Activated CD4-positive, alpha-beta T cell treated with anti-CD3 and anti-CD28 coated beads for 24 hours (primary cell): ENCODE measurements around the gene KIF21B.
A peak's percentile ranks its signal among the peaks of the same experiment; 100 is the strongest.

ENCODE experiments used
- DNase-seq, 2 donors: peaks; one replicate each; pipeline ENCODE4 v3.0.0-alpha.2; 2020; ENCODE audit warnings: low read depth in 2 of 2

KIF21B gene

GRCh38 chr1:201020721-201021629 is 2.5 kb downstream of the KIF21B start:
- no peak for DNase-seq

GRCh38 chr1:201020040-201020591 is 3.4 kb downstream of the KIF21B start:
- DNase-seq: no peak

GRCh38 chr1:201019321-201019977 is 4.1 kb downstream of the KIF21B start:
- DNase-seq: peak; percentile 70 to 85

GRCh38 chr1:201017828-201018163 is 5.7 kb downstream of the KIF21B start:
- DNase-seq: no peak

- DNase-seq: no peak
These were observed 6.3 kb downstream of the KIF21B start for GRCh38 chr1:201016943-201017827.

GRCh38 chr1:201016211-201016651 is 7.3 kb downstream of the KIF21B start:
- no peak for DNase-seq

- no peak for DNase-seq
These were observed 7.9 kb downstream of the KIF21B start for GRCh38 chr1:201015551-201016091.

- no peak for DNase-seq
These were observed 8.7 kb downstream of the KIF21B start for GRCh38 chr1:201014816-201015200.

- DNase-seq: no peak
These were observed 9.3 kb downstream of the KIF21B start for GRCh38 chr1:201013991-201014815.

- no peak for DNase-seq
These were observed 10.5 kb downstream of the KIF21B start for GRCh38 chr1:201013031-201013485.

GRCh38 chr1:201011616-201012015 is 11.9 kb downstream of the KIF21B start:
- no peak for DNase-seq

GRCh38 chr1:201009962-201010645 is 13.4 kb downstream of the KIF21B start:
- no peak for DNase-seq

GRCh38 chr1:201008666-201009360 is 14.7 kb downstream of the KIF21B start:
- DNase-seq: no peak

GRCh38 chr1:201007481-201007880 is 16.0 kb downstream of the KIF21B start:
- no peak for DNase-seq

- DNase-seq: no peak
These were observed 17.1 kb downstream of the KIF21B start for GRCh38 chr1:201006450-201006849.

- DNase-seq: no peak
These were observed 18.8 kb downstream of the KIF21B start for GRCh38 chr1:201004732-201005131.

GRCh38 chr1:201004154-201004553 is 19.4 kb downstream of the KIF21B start:
- no peak for DNase-seq

- DNase-seq: no peak
These were observed 21.0 kb downstream of the KIF21B start for GRCh38 chr1:201002510-201002909.

- no peak for DNase-seq
These were observed 21.6 kb downstream of the KIF21B start for GRCh38 chr1:201001962-201002361.
